ENCODE data around the gene FAM124A.

DNA sequence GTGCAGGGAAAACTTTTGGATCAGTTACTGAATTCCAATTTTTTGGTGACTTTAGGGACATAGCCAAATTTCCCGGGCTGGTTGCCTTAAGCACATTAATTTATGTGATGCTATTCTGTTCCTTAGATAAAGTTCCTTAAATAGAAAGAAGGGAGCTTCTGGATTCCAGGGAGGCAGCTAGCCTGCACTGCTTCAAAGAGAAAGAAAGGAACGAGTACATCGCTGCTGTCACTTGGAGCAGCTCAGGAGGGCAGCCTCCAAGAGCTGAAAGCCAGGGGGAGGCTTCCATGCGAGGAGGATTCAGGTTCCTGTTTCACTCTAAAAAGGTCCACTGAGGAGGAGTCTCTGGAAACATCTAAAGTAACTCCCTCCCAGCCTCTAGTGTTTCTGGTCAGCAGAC is 55.7 kb downstream of the FAM124A start:
- TF ChIP-seq, protein P1, sequence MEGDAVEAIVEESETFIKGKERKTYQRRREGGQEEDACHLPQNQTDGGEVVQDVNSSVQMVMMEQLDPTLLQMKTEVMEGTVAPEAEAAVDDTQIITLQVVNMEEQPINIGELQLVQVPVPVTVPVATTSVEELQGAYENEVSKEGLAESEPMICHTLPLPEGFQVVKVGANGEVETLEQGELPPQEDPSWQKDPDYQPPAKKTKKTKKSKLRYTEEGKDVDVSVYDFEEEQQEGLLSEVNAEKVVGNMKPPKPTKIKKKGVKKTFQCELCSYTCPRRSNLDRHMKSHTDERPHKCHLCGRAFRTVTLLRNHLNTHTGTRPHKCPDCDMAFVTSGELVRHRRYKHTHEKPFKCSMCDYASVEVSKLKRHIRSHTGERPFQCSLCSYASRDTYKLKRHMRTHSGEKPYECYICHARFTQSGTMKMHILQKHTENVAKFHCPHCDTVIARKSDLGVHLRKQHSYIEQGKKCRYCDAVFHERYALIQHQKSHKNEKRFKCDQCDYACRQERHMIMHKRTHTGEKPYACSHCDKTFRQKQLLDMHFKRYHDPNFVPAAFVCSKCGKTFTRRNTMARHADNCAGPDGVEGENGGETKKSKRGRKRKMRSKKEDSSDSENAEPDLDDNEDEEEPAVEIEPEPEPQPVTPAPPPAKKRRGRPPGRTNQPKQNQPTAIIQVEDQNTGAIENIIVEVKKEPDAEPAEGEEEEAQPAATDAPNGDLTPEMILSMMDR (IDR thresholded peaks at IDR 0.05; ENCODE audit: extremely low read depth in 1 of 2, insufficient read depth in 1 of 2, low read depth in 1 of 2, low read length in 2 of 2), result no peak
- no peak for TF ChIP-seq POLR2A (IDR thresholded peaks at IDR 0.05; ENCODE audit: low read depth, low read length)
- TF ChIP-seq, protein P2, sequence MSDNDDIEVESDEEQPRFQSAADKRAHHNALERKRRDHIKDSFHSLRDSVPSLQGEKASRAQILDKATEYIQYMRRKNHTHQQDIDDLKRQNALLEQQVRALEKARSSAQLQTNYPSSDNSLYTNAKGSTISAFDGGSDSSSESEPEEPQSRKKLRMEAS (IDR thresholded peaks at IDR 0.05; ENCODE audit: insufficient read depth, insufficient read length), result no peak
- no peak for TF ChIP-seq EZH2 (IDR thresholded peaks at IDR 0.05; ENCODE audit: borderline replicate concordance, low read depth, low read length, severe bottlenecking)
- TF ChIP-seq POLR2AphosphoS5 (IDR thresholded peaks at IDR 0.05; ENCODE audit: insufficient read depth, low read depth, low read length), result no peak
- TF ChIP-seq MYC (IDR thresholded peaks at IDR 0.05; ENCODE audit: low read depth, low read length), result no peak
- no peak for TF ChIP-seq FOS (IDR thresholded peaks at IDR 0.05; ENCODE audit: borderline replicate concordance, insufficient read depth, low read length)
- no peak for TF ChIP-seq JUN (IDR thresholded peaks at IDR 0.05; ENCODE audit: borderline replicate concordance, insufficient read depth, insufficient read length, low read depth)

Data from endothelial cell of umbilical vein (primary cell).